ENCODE measurements around the gene CSTPP1. TPM values are rescaled to one million over a fixed set of nuclear protein-coding genes. Genes with fewer than 3 reads are reported as not detected.

The CSTPP1 gene
- total and polyA plus RNA-seq, 2 of the 4 experiments (the other 2 are of a cell fraction): 22.0 to 35.7 TPM

DNA sequence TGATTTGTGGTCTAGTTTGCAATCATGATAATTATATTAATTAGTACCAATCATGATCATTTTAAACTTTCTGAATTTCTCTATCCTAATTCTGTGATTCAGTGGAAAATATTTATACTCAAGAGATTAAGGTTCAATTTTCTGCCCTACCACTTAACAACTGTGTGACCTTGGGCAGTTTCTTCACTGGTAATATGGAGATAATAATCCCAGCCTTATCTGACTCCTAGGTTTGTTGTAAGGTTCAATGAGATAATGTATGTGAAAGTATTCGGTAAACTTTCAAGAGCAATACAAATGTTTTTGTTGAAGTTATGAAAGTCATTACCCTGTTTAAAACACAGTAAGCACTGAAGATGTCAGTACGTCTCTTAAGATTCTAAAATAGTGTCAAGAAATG, 36.3 kb downstream of the CSTPP1 start:
- DNase-seq (no peak), ATAC-seq (ENCODE audit: low read depth) (no peak)
- in situ Hi-C loops (cut with MboI; ENCODE audit: low sequenced_read_pairs) (no loop called here), intact Hi-C loops (cut with micrococcal nuclease) (no loop called here), dilution Hi-C loops (cut with HindIII; ENCODE audit: low sequenced_read_pairs, unreplicated experiment) (no loop called here)
- H3K23ac ChIP-seq (ENCODE audit: low read depth, low read length): no peak overlapping the region
- no peak overlapping the region for H2AK9ac ChIP-seq (replicated peaks; ENCODE audit: low read depth, low read length, poor library complexity)
- H2AFZ ChIP-seq (replicated peaks; ENCODE audit: low read length, poor library complexity): no peak overlapping the region
- H3K79me1 ChIP-seq (ENCODE audit: low read depth in 1 of 2, low read length in 2 of 2): peaks cover 0 to 11% of the 10 kb centered on the region in 2 experiments; a peak in 3 of 4 replicates
- H3K9me1 ChIP-seq (ENCODE audit: insufficient read depth, low read length): peaks cover 6% of the 10 kb centered on the region
- H3K56ac ChIP-seq (ENCODE audit: extremely low read depth, insufficient read depth, low read length): no peak overlapping the region
- no peak overlapping the region for H2BK5ac ChIP-seq (ENCODE audit: low read depth, low read length, poor library complexity, severe bottlenecking)
- H3K27ac ChIP-seq (ENCODE audit: insufficient read depth, low read length): no peak overlapping the region
- TF ChIP-seq MAFK (IDR thresholded peaks at IDR 0.05; ENCODE audit: low read depth, low read length) (no peak), BHLHE40 (IDR thresholded peaks at IDR 0.05; ENCODE audit: low read depth, low read length) (no peak)
- WGBS, 2 experiments (ENCODE audit: extremely low coverage in 2 of 2, insufficient read length in 1 of 2): no CpG with 5 or more reads among the region's 2 CpGs
- H4K20me1 ChIP-seq (ENCODE audit: insufficient read depth, low read length): no peaks in the 10 kb centered on the region; the same call in 1 of the 2 replicates
- no peak overlapping the region for H2BK20ac ChIP-seq (ENCODE audit: low read depth, low read length)
- H2BK120ac ChIP-seq (ENCODE audit: low read depth, low read length): no peak overlapping the region
- CTCF ChIA-PET: interaction anchor here (0.6 kb wide), 1 partner anchor 82 kb away, joined by 6 read pairs; no protein-coding TSS in a partner anchor
- no peak overlapping the region for H4K91ac ChIP-seq (ENCODE audit: insufficient read depth, low read depth, low read length)
- POLR2A ChIA-PET (ENCODE audit: unreplicated experiment): no interaction called here
- H3K9ac ChIP-seq (ENCODE audit: low read depth, low read length): no peak overlapping the region
- no TSS peak for BruUV-seq (replicated peaks)
- H2AK5ac ChIP-seq (ENCODE audit: low read depth, low read length): no peak overlapping the region
- no peaks in the 10 kb centered on the region for H3K36me3 ChIP-seq (ENCODE audit: control insufficient read depth, insufficient read depth, low read length)
- H3K4me1 ChIP-seq (ENCODE audit: control insufficient read depth, insufficient read depth, low read length): peaks cover 5% of the 10 kb centered on the region
- H3K18ac ChIP-seq (ENCODE audit: low read depth, low read length): no peak overlapping the region
- no peak overlapping the region for H4K5ac ChIP-seq (ENCODE audit: low read depth, low read length)
- no peaks in the 10 kb centered on the region for H3K27me3 ChIP-seq (ENCODE audit: control insufficient read depth, insufficient read depth, low read length)
- no peak overlapping the region for H3K4ac ChIP-seq (ENCODE audit: low read depth, low read length)
- H3K9me3 ChIP-seq (ENCODE audit: control insufficient read depth, insufficient read depth, low read length): no peaks in the 10 kb centered on the region
- H2BK15ac ChIP-seq (ENCODE audit: low read depth, low read length): no peak overlapping the region
- no peak overlapping the region for H4K8ac ChIP-seq (ENCODE audit: low read depth in 2 of 2, low read length in 2 of 2)
- no peak overlapping the region for H3K4me3 ChIP-seq (ENCODE audit: insufficient read depth, low read depth, low read length)
- no peak overlapping the region for H3K14ac ChIP-seq (replicated peaks; ENCODE audit: low read depth, low read length)
- no peak overlapping the region for H3K4me2 ChIP-seq (ENCODE audit: low read depth, low read length)
